ENCODE measurements around the gene RRH. TPM values are rescaled to one million over a fixed set of nuclear protein-coding genes. Genes with fewer than 3 reads are reported as not detected.

The RRH gene
- total RNA-seq, 1 donor = not detected

- no peak for DNase-seq (ENCODE audit: insufficient read length, low spot score, missing footprints)
- no peak overlapping the region for H2AFZ ChIP-seq (ENCODE audit: low read length)
- no peaks in the 10 kb centered on the region for H3K4me1 ChIP-seq (ENCODE audit: insufficient read depth, low read length)
- no peaks in the 10 kb centered on the region for H3K79me2 ChIP-seq (ENCODE audit: insufficient read depth, low read length)
- no peak overlapping the region for H3K4me2 ChIP-seq (ENCODE audit: insufficient read depth, low read length)
- H4K20me1 ChIP-seq (ENCODE audit: insufficient read depth, low read length) = no peaks in the 10 kb centered on the region
- H3K27me3 ChIP-seq (ENCODE audit: insufficient read depth, low read length) = no peaks in the 10 kb centered on the region
- no peak overlapping the region for H3K27ac ChIP-seq (ENCODE audit: low read depth, low read length)
- no peaks in the 10 kb centered on the region for H3K9me3 ChIP-seq (ENCODE audit: low read depth, low read length)
- no peaks in the 10 kb centered on the region for H3K36me3 ChIP-seq (ENCODE audit: insufficient read depth, low read length)
- no peak overlapping the region for H3K4me3 ChIP-seq (ENCODE audit: insufficient read depth, low read length)
- no peak for TF ChIP-seq CTCF (IDR thresholded peaks at IDR 0.05; ENCODE audit: extremely low read depth, low read depth, low read length)
Measured at GRCh38 chr4:109886303-109886702, 58.5 kb downstream of the RRH start.

- Histone ChIP-seq H3K27me3 (ENCODE audit: insufficient read depth, low read length) (no peaks in the 10 kb centered on the region), H4K20me1 (ENCODE audit: insufficient read depth, low read length) (no peaks in the 10 kb centered on the region), H3K4me2 (ENCODE audit: insufficient read depth, low read length) (no peak overlapping the region), H3K4me1 (ENCODE audit: insufficient read depth, low read length) (no peaks in the 10 kb centered on the region), H3K27ac (ENCODE audit: low read depth, low read length) (no peak overlapping the region), H3K9me3 (ENCODE audit: low read depth, low read length) (no peaks in the 10 kb centered on the region), H3K36me3 (ENCODE audit: insufficient read depth, low read length) (no peaks in the 10 kb centered on the region), H3K79me2 (ENCODE audit: insufficient read depth, low read length) (no peaks in the 10 kb centered on the region), H3K4me3 (ENCODE audit: insufficient read depth, low read length) (no peak overlapping the region), H2AFZ (ENCODE audit: low read length) (no peak overlapping the region)
- DNase-seq (ENCODE audit: insufficient read length, low spot score, missing footprints) = no peak
- TF ChIP-seq CTCF (IDR thresholded peaks at IDR 0.05; ENCODE audit: extremely low read depth, low read depth, low read length) = no peak
Measured at GRCh38 chr4:109887071-109887470, 59.3 kb downstream of the RRH start.

- TF ChIP-seq CTCF (IDR thresholded peaks at IDR 0.05; ENCODE audit: extremely low read depth, low read depth, low read length) = no peak
- H4K20me1 ChIP-seq (ENCODE audit: insufficient read depth, low read length) = no peaks in the 10 kb centered on the region
- no peak overlapping the region for H2AFZ ChIP-seq (ENCODE audit: low read length)
- H3K4me2 ChIP-seq (ENCODE audit: insufficient read depth, low read length) = no peak overlapping the region
- H3K36me3 ChIP-seq (ENCODE audit: insufficient read depth, low read length) = no peaks in the 10 kb centered on the region
- no peak overlapping the region for H3K4me3 ChIP-seq (ENCODE audit: insufficient read depth, low read length)
- H3K27ac ChIP-seq (ENCODE audit: low read depth, low read length) = no peak overlapping the region
- no peaks in the 10 kb centered on the region for H3K9me3 ChIP-seq (ENCODE audit: low read depth, low read length)
- no peaks in the 10 kb centered on the region for H3K27me3 ChIP-seq (ENCODE audit: insufficient read depth, low read length)
- DNase-seq (ENCODE audit: insufficient read length, low spot score, missing footprints) = no peak
- H3K79me2 ChIP-seq (ENCODE audit: insufficient read depth, low read length) = no peaks in the 10 kb centered on the region
- H3K4me1 ChIP-seq (ENCODE audit: insufficient read depth, low read length) = no peaks in the 10 kb centered on the region
Measured at GRCh38 chr4:109890076-109890475, 62.3 kb downstream of the RRH start.

Other genes with a start within 250 kb of the RRH start
- 25.3 and 27.1 TPM in 2 replicates for gene CASP6, start 124.5 kb upstream of the RRH start, total RNA-seq
- gene PLA2G12A, start 97.9 kb upstream of the RRH start, total RNA-seq = 16.3 and 17.1 TPM in 2 replicates
- gene CFI, start 26.0 kb upstream of the RRH start, total RNA-seq = 27.9 and 53.9 TPM in 2 replicates
- gene GAR1, start 12.2 kb upstream of the RRH start, total RNA-seq = 2.9 and 4.7 TPM in 2 replicates
- gene LRIT3, start 20.1 kb downstream of the RRH start, total RNA-seq = under 0.01 and 0.29 TPM in 2 replicates
- gene EGF, start 84.9 kb downstream of the RRH start, total RNA-seq = 0.36 and 1.2 TPM in 2 replicates